CD4-positive, alpha-beta T cell (primary cell): Measurements from ENCODE around the gene LYSMD3. TPM values are rescaled to one million over a fixed set of nuclear protein-coding genes. Genes with fewer than 3 reads are reported as not detected.

Experiments
- ATAC-seq: fragments of 200-7000 bp; cut with Tn5 transposase; one replicate; pipeline ENCODE4 v1.10.0; 2022; ENCODE audit warnings: mild to moderate bottlenecking; ENCODE audit not compliant: poor library complexity
- CTCF ChIA-PET: fragments of 350-600 bp; sonication (Branson Sonifier 250); formaldehyde crosslinking; loops from one replicate; lab custom pipeline; 2021; ENCODE audit warnings: antibody characterized with exemption, inconsistent platforms; lab: Charles Lee
- POLR2A ChIA-PET: fragments of 350-600 bp; sonication (Branson Sonifier 250); formaldehyde crosslinking; loops from one replicate; lab custom pipeline; 2021; ENCODE audit warnings: antibody characterized with exemption, inconsistent platforms; lab: Charles Lee
- DNase-seq, 14 experiments: peaks; one replicate each; pipeline ENCODE4 v3.0.0-alpha.2; 2013 to 2020; ENCODE audit warnings: mixed read lengths in 2 of 14
- H3K27ac ChIP-seq, 2 donors: one replicate each; pipeline versions ENCODE4 v1.5.1 to v1.7.0; 2013; ENCODE audit warnings: low read length in 2 of 2, low read depth in 1 of 2, mild to moderate bottlenecking in 1 of 2
- H3K27me3 ChIP-seq, 2 experiments: 1 replicate in 1 of 2; 2 replicates in 1 of 2; pipeline versions ENCODE4 v1.6.1 to v1.7.0; 2013; ENCODE audit warnings: low read length in 2 of 2, control low read depth in 1 of 2, mild to moderate bottlenecking in 1 of 2, moderate library complexity in 1 of 2; ENCODE audit not compliant: insufficient read depth in 2 of 2, control insufficient read depth in 1 of 2
- H3K36me3 ChIP-seq: one replicate; pipeline ENCODE4 v1.6.1; 2013; ENCODE audit warnings: low read length, control low read depth; ENCODE audit not compliant: insufficient read depth
- H3K4me1 ChIP-seq: one replicate; pipeline ENCODE4 v1.6.1; 2013; ENCODE audit warnings: low read length, control low read depth; ENCODE audit not compliant: insufficient read depth
- H3K4me3 ChIP-seq: one replicate; pipeline ENCODE4 v1.5.1; 2013; ENCODE audit warnings: mild to moderate bottlenecking, low read length, moderate library complexity
- H3K9me3 ChIP-seq, 2 experiments: 1 replicate in 1 of 2; 2 replicates in 1 of 2; pipeline versions ENCODE4 v1.6.1 to v1.7.0; 2013; ENCODE audit warnings: low read length in 2 of 2, mild to moderate bottlenecking in 2 of 2, control low read depth in 1 of 2, moderate library complexity in 1 of 2; ENCODE audit not compliant: control insufficient read depth in 1 of 2, insufficient read depth in 1 of 2
- H3K27ac Mint-ChIP-seq: one replicate; pipeline ENCODE4 v1.8.0; 2020; ENCODE audit warnings: mixed read lengths
- H3K27me3 Mint-ChIP-seq: one replicate; pipeline ENCODE4 v1.8.0; 2021; ENCODE audit warnings: mixed read lengths
- H3K36me3 Mint-ChIP-seq: one replicate; pipeline ENCODE4 v1.8.0; 2021; ENCODE audit warnings: low read depth, mixed read lengths
- H3K4me1 Mint-ChIP-seq: one replicate; pipeline ENCODE4 v1.8.0; 2021; ENCODE audit warnings: low read depth, mixed read lengths
- H3K4me3 Mint-ChIP-seq: one replicate; pipeline ENCODE4 v1.8.0; 2020; ENCODE audit warnings: mild to moderate bottlenecking, mixed read lengths
- H3K9me3 Mint-ChIP-seq: one replicate; pipeline ENCODE4 v1.8.0; 2020; ENCODE audit warnings: mixed read lengths
- intact Hi-C, 2 experiments: fragments of 100-400 bp; cut with DNase I in 1 of 2; cut with micrococcal nuclease in 1 of 2; formaldehyde crosslinking; loops; one replicate each; pipeline versions ENCODE4 v1.15.1 to v1.9.0; 2023 to 2025; cut with DNase I, micrococcal nuclease
- total RNA-seq, 174 experiments: library from RNA in 2 of 174; stranded (reverse) in 2 of 174; gene quantifications; one replicate each; pipeline ENCODE4 v1.2.3 and lab custom pipeline; 2021 to 2026
- TF ChIP-seq, protein P1 (sequence below): fragments of 200-600 bp; IDR thresholded peaks from one replicate; pipeline ENCODE4 v1.8.0; 2022; ENCODE audit warnings: antibody characterized with exemption, mild to moderate bottlenecking

The LYSMD3 gene
- total RNA-seq, 2 experiments from 2014 or later: 27.6 to 32.8 TPM

DNA sequence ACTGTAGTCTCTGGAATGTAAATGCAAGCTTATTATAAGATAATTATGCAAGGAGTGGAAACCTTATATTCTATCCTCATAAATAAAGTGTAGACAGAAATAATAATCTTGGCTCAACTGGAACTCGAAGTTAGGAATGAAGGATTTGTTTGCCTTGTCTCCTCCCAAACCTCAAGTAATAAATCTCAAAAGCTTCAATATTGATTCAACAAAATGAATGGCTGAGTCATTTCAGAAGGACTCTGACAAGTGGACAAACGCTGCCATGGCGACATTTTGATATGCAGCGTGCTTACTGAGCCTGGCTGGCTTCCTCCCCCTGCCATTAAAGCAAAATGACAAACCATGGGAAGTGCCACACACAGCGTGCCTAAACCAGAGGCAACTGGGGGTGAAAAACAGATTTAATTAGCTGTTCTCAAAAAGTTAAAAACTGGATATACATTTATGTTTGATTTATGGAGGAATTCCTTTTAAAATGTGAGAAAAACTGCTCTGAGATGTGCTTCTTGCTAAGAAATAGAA, 18.7 kb upstream of the LYSMD3 start:
- ChIA-PET CTCF (no interaction called here), POLR2A (no interaction called here)
- H3K9me3 ChIP-seq: no peaks in the 10 kb centered on the region
- no peaks in the 10 kb centered on the region for H3K4me1 ChIP-seq
- intact Hi-C loops: no loop called here
- Mint-ChIP-seq H3K9me3 (no peaks in the 10 kb centered on the region), H3K4me1 (no peaks in the 10 kb centered on the region), H3K4me3 (no peak overlapping the region), H3K36me3 (no peaks in the 10 kb centered on the region), H3K27me3 (peaks cover 67% of the 10 kb centered on the region), H3K27ac (no peak overlapping the region)
- no peaks in the 10 kb centered on the region for H3K36me3 ChIP-seq
- no peak for DNase-seq
- no peak overlapping the region for H3K4me3 ChIP-seq
- TF ChIP-seq, protein P1, sequence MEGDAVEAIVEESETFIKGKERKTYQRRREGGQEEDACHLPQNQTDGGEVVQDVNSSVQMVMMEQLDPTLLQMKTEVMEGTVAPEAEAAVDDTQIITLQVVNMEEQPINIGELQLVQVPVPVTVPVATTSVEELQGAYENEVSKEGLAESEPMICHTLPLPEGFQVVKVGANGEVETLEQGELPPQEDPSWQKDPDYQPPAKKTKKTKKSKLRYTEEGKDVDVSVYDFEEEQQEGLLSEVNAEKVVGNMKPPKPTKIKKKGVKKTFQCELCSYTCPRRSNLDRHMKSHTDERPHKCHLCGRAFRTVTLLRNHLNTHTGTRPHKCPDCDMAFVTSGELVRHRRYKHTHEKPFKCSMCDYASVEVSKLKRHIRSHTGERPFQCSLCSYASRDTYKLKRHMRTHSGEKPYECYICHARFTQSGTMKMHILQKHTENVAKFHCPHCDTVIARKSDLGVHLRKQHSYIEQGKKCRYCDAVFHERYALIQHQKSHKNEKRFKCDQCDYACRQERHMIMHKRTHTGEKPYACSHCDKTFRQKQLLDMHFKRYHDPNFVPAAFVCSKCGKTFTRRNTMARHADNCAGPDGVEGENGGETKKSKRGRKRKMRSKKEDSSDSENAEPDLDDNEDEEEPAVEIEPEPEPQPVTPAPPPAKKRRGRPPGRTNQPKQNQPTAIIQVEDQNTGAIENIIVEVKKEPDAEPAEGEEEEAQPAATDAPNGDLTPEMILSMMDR: no peak
- no peak overlapping the region for H3K27ac ChIP-seq
- ATAC-seq: no peak
- peaks cover 4 to 25% of the 10 kb centered on the region in 2 experiments for H3K27me3 ChIP-seq

DNA sequence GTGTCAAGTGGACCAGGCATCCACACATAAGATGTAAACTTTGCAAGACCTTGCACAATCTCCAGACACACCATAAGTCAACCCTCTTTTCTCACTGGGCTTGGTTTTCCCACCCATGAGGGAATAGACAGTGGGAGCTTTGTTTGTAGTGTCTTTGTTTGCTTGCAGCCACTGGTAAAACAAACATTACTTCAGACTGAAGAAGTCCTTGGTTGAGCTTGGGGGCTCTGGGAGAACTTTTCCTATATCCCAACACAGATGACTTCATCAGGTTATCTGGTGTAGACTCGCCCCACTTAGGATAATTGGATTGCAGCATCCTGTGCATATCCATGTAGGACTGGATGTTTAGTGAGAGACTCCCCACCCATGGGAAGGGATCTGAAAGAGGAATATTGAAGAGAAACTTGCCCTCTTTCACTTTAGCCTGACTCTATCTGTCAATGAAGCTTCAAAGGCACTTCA, 17.7 kb upstream of the LYSMD3 start:
- TF ChIP-seq, protein P1: no peak
- Mint-ChIP-seq H3K27me3 (peaks cover 64% of the 10 kb centered on the region), H3K4me1 (no peaks in the 10 kb centered on the region), H3K36me3 (no peaks in the 10 kb centered on the region), H3K9me3 (no peaks in the 10 kb centered on the region), H3K4me3 (no peak overlapping the region), H3K27ac (no peak overlapping the region)
- no peaks in the 10 kb centered on the region for H3K36me3 ChIP-seq
- peaks cover 4 to 29% of the 10 kb centered on the region in 2 experiments for H3K27me3 ChIP-seq
- DNase-seq (no peak), ATAC-seq (no peak)
- POLR2A ChIA-PET: no interaction called here
- no peaks in the 10 kb centered on the region for H3K4me1 ChIP-seq
- intact Hi-C loops: no loop called here
- no peak overlapping the region for H3K27ac ChIP-seq
- no peaks in the 10 kb centered on the region for H3K9me3 ChIP-seq
- CTCF ChIA-PET: no interaction called here
- no peak overlapping the region for H3K4me3 ChIP-seq

DNA sequence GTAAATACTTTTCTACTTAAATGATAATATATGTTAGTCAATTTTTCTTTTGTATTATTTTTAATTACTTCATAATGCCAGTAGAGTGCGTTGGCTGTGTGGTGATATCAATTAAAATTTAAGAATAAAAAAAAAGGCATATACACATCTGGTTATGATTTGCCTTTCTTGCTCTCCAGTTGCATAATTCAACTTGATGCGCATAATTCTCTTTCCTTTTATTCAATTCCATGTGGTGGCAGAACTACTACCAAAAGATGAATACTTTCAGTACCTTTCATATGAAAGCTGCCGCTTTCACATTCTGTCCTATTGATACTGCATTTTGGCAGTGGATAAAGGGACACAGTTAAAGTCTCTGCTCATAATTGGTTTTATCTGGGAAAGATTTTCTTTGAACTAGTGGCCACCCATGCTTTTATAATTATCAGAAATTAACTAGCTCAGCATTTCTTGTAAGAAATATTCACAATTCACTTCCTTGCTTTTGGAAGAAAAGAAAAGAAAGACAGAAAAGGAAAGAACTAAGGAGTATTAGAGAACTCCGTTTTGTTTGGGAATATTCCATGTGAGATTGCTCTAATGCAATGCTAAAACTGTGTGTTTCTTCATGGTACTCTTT, 16.9 kb upstream of the LYSMD3 start:
- CTCF ChIA-PET: interaction anchor here (0.8 kb wide), 1 partner anchor 9 kb away, joined by 3 read pairs; no protein-coding TSS in a partner anchor
- no peak for ATAC-seq
- TF ChIP-seq, protein P1: no peak
- no peak overlapping the region for H3K4me3 ChIP-seq
- Mint-ChIP-seq H3K36me3 (no peaks in the 10 kb centered on the region), H3K27me3 (peaks cover 63% of the 10 kb centered on the region), H3K9me3 (no peaks in the 10 kb centered on the region), H3K4me1 (no peaks in the 10 kb centered on the region), H3K27ac (no peak overlapping the region), H3K4me3 (no peak overlapping the region)
- no peaks in the 10 kb centered on the region for H3K9me3 ChIP-seq
- peaks cover 4 to 29% of the 10 kb centered on the region in 2 experiments for H3K27me3 ChIP-seq
- no peak overlapping the region for H3K27ac ChIP-seq
- no peaks in the 10 kb centered on the region for H3K36me3 ChIP-seq
- no peaks in the 10 kb centered on the region for H3K4me1 ChIP-seq
- intact Hi-C loops: no loop called here
- DNase-seq: no peak
- POLR2A ChIA-PET: no interaction called here
